HEK293 (cell line): ENCODE data around the gene GALNT10.

Experiments used
- CTCF ChIA-PET: fragments of 350-600 bp; formaldehyde crosslinking; extraction: SDS; loops from one replicate; lab custom pipeline; 2021; ENCODE audit warnings: antibody characterized with exemption; lab: Yijun Ruan, JAX
- POLR2A ChIA-PET: fragments of 300-600 bp; formaldehyde crosslinking; extraction: SDS; loops from one replicate; lab custom pipeline; 2020; ENCODE audit warnings: antibody characterized with exemption, inconsistent platforms; lab: Yijun Ruan, JAX
- H3K27ac ChIP-seq: fragments of 200-500 bp; sonication (Bioruptor generic); 2 replicates; pipeline ENCODE4 v1.5.1; 2014; ENCODE audit warnings: low read depth, low read length, control low read depth, inconsistent platforms; ENCODE audit errors: extremely low read depth
- H3K36me3 ChIP-seq, 2 experiments: fragments of 200-500 bp in 1 of 2; sonication (Bioruptor generic) in 1 of 2; 1 replicate in 1 of 2; 2 replicates in 1 of 2; pipeline ENCODE4 v1.5.1; 2014 to 2017; ENCODE audit warnings: inconsistent platforms in 2 of 2, low read length in 2 of 2; ENCODE audit not compliant: control insufficient read depth in 2 of 2, insufficient read depth in 1 of 2
- H3K4me1 ChIP-seq: fragments of 200-500 bp; sonication (Bioruptor generic); 2 replicates; pipeline ENCODE4 v1.5.1; 2014; ENCODE audit warnings: mild to moderate bottlenecking, low read length, inconsistent platforms; ENCODE audit not compliant: control insufficient read depth, insufficient read depth
- H3K4me3 ChIP-seq: 2 replicates; pipeline ENCODE4 v1.5.1; 2011; ENCODE audit warnings: low read depth, mild to moderate bottlenecking, control low read depth, low read length, moderate library complexity
- H3K9me3 ChIP-seq: fragments of 200-500 bp; sonication (Bioruptor generic); 2 replicates; pipeline ENCODE4 v1.5.1; 2014; ENCODE audit warnings: low read depth, low read length, inconsistent platforms; ENCODE audit not compliant: control insufficient read depth, insufficient read depth
- AEBP2 ChIP-seq: fragments of 450-650 bp; formaldehyde crosslinking; IDR thresholded peaks from 2 replicates; pipeline ENCODE4 v1.5.1; 2016; ENCODE audit warnings: missing biosample characterization, missing genetic modification characterization, borderline replicate concordance
- BCL11B ChIP-seq: fragments of 450-650 bp; formaldehyde crosslinking; IDR thresholded peaks from 2 replicates; pipeline ENCODE4 v1.5.1; 2016; ENCODE audit warnings: low read depth, missing biosample characterization, missing genetic modification characterization
- GLIS1 ChIP-seq: fragments of 450-650 bp; formaldehyde crosslinking; IDR thresholded peaks from 2 replicates; pipeline ENCODE4 v1.5.1; 2016; ENCODE audit warnings: missing biosample characterization, missing genetic modification characterization
- KLF17 ChIP-seq: fragments of 450-650 bp; formaldehyde crosslinking; IDR thresholded peaks from 2 replicates; pipeline ENCODE4 v1.5.1; 2016; ENCODE audit warnings: missing biosample characterization, missing genetic modification characterization
- ZBTB44 ChIP-seq: fragments of 450-650 bp; IDR thresholded peaks from 2 replicates; pipeline ENCODE4 v1.5.1; 2018; ENCODE audit warnings: missing biosample characterization, mild to moderate bottlenecking, missing genetic modification characterization
- ZBTB8A ChIP-seq: fragments of 450-650 bp; formaldehyde crosslinking; IDR thresholded peaks from 2 replicates; pipeline ENCODE4 v1.5.1; 2016; ENCODE audit warnings: missing biosample characterization, missing genetic modification characterization
- ZFHX2 ChIP-seq: fragments of 450-650 bp; formaldehyde crosslinking; conservative IDR thresholded peaks from 2 replicates; pipeline ENCODE4 v1.5.1; 2016; ENCODE audit warnings: missing biosample characterization, missing genetic modification characterization
- ZIC2 ChIP-seq: fragments of 450-650 bp; formaldehyde crosslinking; IDR thresholded peaks from 2 replicates; pipeline ENCODE4 v1.5.1; 2016; ENCODE audit warnings: missing biosample characterization, missing genetic modification characterization
- ZNF140 ChIP-seq: fragments of 450-650 bp; formaldehyde crosslinking; IDR thresholded peaks from 2 replicates; pipeline ENCODE4 v1.5.1; 2016; ENCODE audit warnings: missing biosample characterization, missing genetic modification characterization
- ZNF266 ChIP-seq: fragments of 450-650 bp; formaldehyde crosslinking; IDR thresholded peaks from 2 replicates; pipeline ENCODE4 v1.5.1; 2016; ENCODE audit warnings: missing biosample characterization, missing genetic modification characterization, low read depth
- ZNF350 ChIP-seq: fragments of 450-650 bp; formaldehyde crosslinking; IDR thresholded peaks from 2 replicates; pipeline ENCODE4 v1.5.0; 2017; ENCODE audit warnings: missing biosample characterization, mild to moderate bottlenecking, missing genetic modification characterization
- ZNF362 ChIP-seq: fragments of 450-650 bp; formaldehyde crosslinking; IDR thresholded peaks from 2 replicates; pipeline ENCODE4 v1.5.1; 2016; ENCODE audit warnings: missing biosample characterization, missing genetic modification characterization
- ZNF48 ChIP-seq: fragments of 450-650 bp; formaldehyde crosslinking; IDR thresholded peaks from 2 replicates; pipeline ENCODE4 v1.5.1; 2016; ENCODE audit warnings: missing biosample characterization, missing genetic modification characterization
- ZNF501 ChIP-seq: fragments of 450-650 bp; formaldehyde crosslinking; IDR thresholded peaks from 2 replicates; pipeline ENCODE4 v1.5.1; 2016; ENCODE audit warnings: missing biosample characterization, missing genetic modification characterization
- ZNF518A ChIP-seq: fragments of 450-650 bp; formaldehyde crosslinking; conservative IDR thresholded peaks from 2 replicates; pipeline ENCODE4 v1.5.1; 2016; ENCODE audit warnings: low read depth, missing biosample characterization, missing genetic modification characterization
- ZNF580 ChIP-seq: fragments of 450-650 bp; formaldehyde crosslinking; IDR thresholded peaks from 2 replicates; pipeline ENCODE4 v1.5.1; 2016; ENCODE audit warnings: missing biosample characterization, missing genetic modification characterization
- ZNF585B ChIP-seq: fragments of 450-650 bp; formaldehyde crosslinking; IDR thresholded peaks from 2 replicates; pipeline ENCODE4 v1.5.1; 2016; ENCODE audit warnings: missing biosample characterization, missing genetic modification characterization
- ZNF645 ChIP-seq: fragments of 450-650 bp; formaldehyde crosslinking; IDR thresholded peaks from 2 replicates; pipeline ENCODE4; 2016; ENCODE audit warnings: missing biosample characterization, missing genetic modification characterization
- ZNF660 ChIP-seq: fragments of 450-650 bp; IDR thresholded peaks from 2 replicates; pipeline ENCODE4 v1.5.1; 2018; ENCODE audit warnings: missing biosample characterization, mild to moderate bottlenecking, missing genetic modification characterization
- ZNF785 ChIP-seq: fragments of 450-650 bp; formaldehyde crosslinking; IDR thresholded peaks from 2 replicates; pipeline ENCODE4 v1.5.1; 2016; ENCODE audit warnings: missing biosample characterization, missing genetic modification characterization
- ZSCAN16 ChIP-seq: fragments of 450-650 bp; formaldehyde crosslinking; IDR thresholded peaks from 2 replicates; pipeline ENCODE4 v1.5.1; 2016; ENCODE audit warnings: missing biosample characterization, missing genetic modification characterization
- ZSCAN5A ChIP-seq: fragments of 450-650 bp; formaldehyde crosslinking; IDR thresholded peaks from 2 replicates; pipeline ENCODE4 v1.5.1; 2016; ENCODE audit warnings: missing biosample characterization, missing genetic modification characterization
- ZXDB ChIP-seq: fragments of 450-650 bp; formaldehyde crosslinking; IDR thresholded peaks from 2 replicates; pipeline ENCODE4 v1.5.1; 2016; ENCODE audit warnings: missing biosample characterization, missing genetic modification characterization

The GALNT10 gene

GRCh38 chr5:154157483-154158378 is 32.8 kb upstream of the GALNT10 start:
- Histone ChIP-seq H3K9me3 (no peaks in the 10 kb centered on the region), H3K27ac (no peak overlapping the region), H3K4me3 (no peak overlapping the region), H3K4me1 (no peaks in the 10 kb centered on the region), H3K36me3 (no peaks in the 10 kb centered on the region)
- CTCF ChIA-PET: interaction anchor here (0.5 to 3.6 kb wide), 13 partner anchors 8 to 845 kb away, joined by 3 to 31 read pairs (median 4); no protein-coding TSS in a partner anchor
- POLR2A ChIA-PET: no interaction called here
- no peak for TF ChIP-seq ZNF362
- TF ChIP-seq ZNF518A (tag by site-specific recombination): no peak
- no peak for TF ChIP-seq ZNF785 (tag by site-specific recombination)
- peak; percentile 25; the same call in 1 of the 2 replicates for TF ChIP-seq ZIC2 (tag by site-specific recombination)
- TF ChIP-seq ZNF48: no peak
- TF ChIP-seq ZNF645 (tag by site-specific recombination): no peak
- no peak for TF ChIP-seq ZXDB (tag by site-specific recombination)
- TF ChIP-seq ZNF580: peak; percentile 63; the same call in 1 of the 2 replicates
- no peak for TF ChIP-seq AEBP2
- TF ChIP-seq ZBTB44: no peak
- TF ChIP-seq GLIS1: peak; percentile 68
- TF ChIP-seq ZNF266 (tag by site-specific recombination): no peak
- TF ChIP-seq ZSCAN5A (tag by site-specific recombination): no peak
- TF ChIP-seq ZNF660 (tag by site-specific recombination): no peak
- TF ChIP-seq ZNF585B (tag by site-specific recombination): no peak
- TF ChIP-seq ZNF501: no peak
- TF ChIP-seq ZBTB8A (tag by site-specific recombination): no peak
- TF ChIP-seq ZFHX2: peak; percentile 81
- TF ChIP-seq BCL11B: no peak
- TF ChIP-seq ZNF140 (tag by site-specific recombination): no peak
- no peak for TF ChIP-seq KLF17 (tag by site-specific recombination)
- no peak for TF ChIP-seq ZNF350
- no peak for TF ChIP-seq ZSCAN16
